Gastrocnemius medialis (tissue), 4 donors: ENCODE data around the gene KIFBP. TPM values are rescaled to one million over a fixed set of nuclear protein-coding genes. Genes with fewer than 3 reads are reported as not detected.

Source experiments
- ATAC-seq, 2 donors: fragments of 150-250 bp; one replicate each; pipeline ENCODE4 v1.9.1; 2016
- DNase-seq, 2 donors: peaks; one replicate each; pipeline ENCODE4 v3.0.0-alpha.2; 2019
- H3K27ac ChIP-seq, 4 donors: fragments of 200-600 bp; sonication (generic); 1 replicate in 1 of 4; 2 replicates in 3 of 4; pipeline ENCODE4 v1.5.1; 2016 to 2018; ENCODE audit warnings: mild to moderate bottlenecking in 2 of 4, moderate library complexity in 1 of 4
- H3K27me3 ChIP-seq, 3 donors: fragments of 200-600 bp; sonication (generic) in 2 of 3; 1 replicate in 1 of 3; 2 replicates in 2 of 3; pipeline versions ENCODE4 v1.5.1 to v1.6.0; 2016 to 2019; ENCODE audit warnings: mild to moderate bottlenecking in 1 of 3, moderate library complexity in 1 of 3
- H3K36me3 ChIP-seq, 2 donors: fragments of 200-600 bp; sonication (generic) in 1 of 2; one replicate each; pipeline ENCODE4 v1.5.1; 2017 to 2018
- H3K4me1 ChIP-seq, 2 donors: fragments of 200-600 bp; sonication (generic) in 1 of 2; one replicate each; pipeline ENCODE4 v1.5.1; 2016 to 2017; ENCODE audit warnings: mild to moderate bottlenecking in 2 of 2
- H3K4me3 ChIP-seq, 4 donors: fragments of 200-600 bp; sonication (generic) in 3 of 4; 1 replicate in 1 of 4; 2 replicates in 3 of 4; pipeline ENCODE4 v1.5.1; 2016 to 2019; ENCODE audit warnings: mild to moderate bottlenecking in 2 of 4
- H3K9me3 ChIP-seq, 3 donors: fragments of 200-600 bp; sonication (generic) in 2 of 3; 1 replicate in 1 of 3; 2 replicates in 2 of 3; pipeline ENCODE4 v1.5.1; 2016 to 2019
- CTCF ChIP-seq, 5 experiments: fragments of 450-650 bp in 3 of 5; fragments of 200-600 bp in 2 of 5; sonication (generic) in 2 of 5; IDR thresholded peaks in 4 of 5; conservative IDR thresholded peaks in 1 of 5; 1 replicate in 4 of 5; 2 replicates in 1 of 5; pipeline ENCODE4 v1.5.1; 2016 to 2019; ENCODE audit warnings: antibody characterized with exemption in 5 of 5, mild to moderate bottlenecking in 3 of 5, moderate library complexity in 3 of 5
- POLR2A ChIP-seq, 2 donors: fragments of 450-650 bp; IDR thresholded peaks; one replicate each; pipeline ENCODE4 v1.6.1; 2017; ENCODE audit warnings: antibody characterized with exemption in 2 of 2, mild to moderate bottlenecking in 2 of 2, moderate library complexity in 2 of 2
- in situ Hi-C, 4 donors: fragments of 200-750 bp; cut with MboI; loops; one replicate each; pipeline versions ENCODE4 v1.15.0 to v1.8.0; 2017; ENCODE audit warnings: low sequenced_read_pairs in 4 of 4
- intact Hi-C: fragments of 100-400 bp; cut with DNase I; formaldehyde crosslinking; loops from one replicate; pipeline ENCODE4 v1.15.1; 2023; ENCODE audit warnings: low total_unique reads
- total RNA-seq, 4 donors: library from RNA; depleted of rRNA; stranded (reverse); fragments of >200 nt; gene quantifications; one replicate each; pipeline versions ENCODE4 v1.1.0 to v1.2.3, GENCODE V29; 2016

The KIFBP gene
- total RNA-seq, 4 donors from 2014 or later, result 24.0 to 41.3 (median 33.9) TPM

GRCh38 chr10:69056536-69057260 lies 68.1 kb downstream of the KIFBP start:
- Histone ChIP-seq H3K27me3 (no peaks in the 10 kb centered on the region), H3K36me3 (no peaks in the 10 kb centered on the region), H3K27ac (peak overlapping the region; percentile 52 to 70 (median 64)), H3K4me1 (peaks cover under 1 to 4% of the 10 kb centered on the region in 2 donors), H3K4me3 (peak overlapping the region in 1 of 4 donors; percentile 6), H3K9me3 (no peaks in the 10 kb centered on the region)
- in situ Hi-C loops (no loop called here), intact Hi-C loops (loop anchor here (2.0 kb wide), 1 partner anchor 34 kb away; no protein-coding TSS in a partner anchor)
- DNase-seq (no peak), ATAC-seq (no peak)
- TF ChIP-seq CTCF (IDR thresholded peaks at IDR 0.05 in 4 of 5, conservative IDR thresholded peaks at IDR 0.05 in 1 of 5) (no peak), POLR2A (IDR thresholded peaks at IDR 0.05) (no peak)

DNA sequence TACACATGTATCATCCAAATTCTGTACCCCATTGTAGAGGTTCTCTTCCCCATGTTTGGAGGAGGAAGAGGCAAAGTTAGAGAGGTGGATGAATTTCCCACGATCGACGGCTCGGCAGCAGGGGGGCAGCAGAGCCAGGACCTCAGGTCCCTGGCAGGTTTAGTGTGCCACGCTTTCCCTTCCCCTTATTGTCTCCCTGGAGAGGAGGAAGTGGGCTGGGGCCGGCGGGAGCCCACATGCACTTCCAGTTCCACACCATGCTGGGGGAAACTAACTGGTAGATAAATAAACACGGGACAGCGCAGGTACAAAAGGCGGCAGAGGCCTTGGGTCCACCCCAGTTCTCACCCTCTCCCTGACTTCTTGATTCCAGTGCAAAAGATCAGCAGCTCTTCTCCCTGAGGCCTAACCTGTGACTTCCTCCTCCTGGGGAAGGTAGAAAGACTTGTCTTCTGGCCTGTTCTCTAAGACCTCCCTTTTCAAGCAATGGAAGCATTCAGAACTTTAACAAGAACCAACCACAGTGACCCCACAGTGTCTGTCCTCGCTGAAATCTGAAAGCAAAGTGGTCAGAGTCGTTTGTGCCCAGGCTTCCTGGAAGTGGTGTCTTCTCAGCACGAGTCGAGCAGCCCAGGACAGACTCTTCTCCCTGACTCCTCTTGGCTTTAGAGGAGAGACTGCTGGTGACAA lies 68.8 kb downstream of the KIFBP start:
- in situ Hi-C loops, result no loop called here
- DNase-seq, result peak in 1 of 2 donors; percentile 28
- intact Hi-C loops, result loop anchor here (2.0 kb wide), 1 partner anchor 33 kb away; no protein-coding TSS in a partner anchor
- no peaks in the 10 kb centered on the region for H3K27me3 ChIP-seq
- peak in 2 of 5 experiments; percentile 9 to 24 for TF ChIP-seq CTCF (IDR thresholded peaks at IDR 0.05 in 4 of 5, conservative IDR thresholded peaks at IDR 0.05 in 1 of 5)
- peak in 1 of 2 donors; percentile 22 for TF ChIP-seq POLR2A (IDR thresholded peaks at IDR 0.05)
- peak overlapping the region in 1 of 4 donors; percentile 6 for H3K4me3 ChIP-seq
- H3K4me1 ChIP-seq, result peaks cover 7 to 11% of the 10 kb centered on the region in 2 donors
- no peaks in the 10 kb centered on the region for H3K36me3 ChIP-seq
- peak overlapping the region; percentile 52 to 70 (median 64) for H3K27ac ChIP-seq
- ATAC-seq, result no peak
- H3K9me3 ChIP-seq, result no peaks in the 10 kb centered on the region

- peaks cover 11 to 12% of the 10 kb centered on the region in 2 donors for H3K4me1 ChIP-seq
- peak overlapping the region; percentile 52 to 70 (median 64) for H3K27ac ChIP-seq
- H3K4me3 ChIP-seq, result peak overlapping the region in 1 of 4 donors; percentile 6
- ATAC-seq (no peak), DNase-seq (no peak)
- H3K9me3 ChIP-seq, result no peaks in the 10 kb centered on the region
- no peaks in the 10 kb centered on the region for H3K36me3 ChIP-seq
- intact Hi-C loops (loop anchor here (2.0 kb wide), 1 partner anchor 33 kb away; no protein-coding TSS in a partner anchor), in situ Hi-C loops (no loop called here)
- no peaks in the 10 kb centered on the region for H3K27me3 ChIP-seq
- TF ChIP-seq POLR2A (IDR thresholded peaks at IDR 0.05), result no peak
- no peak for TF ChIP-seq CTCF (IDR thresholded peaks at IDR 0.05 in 4 of 5, conservative IDR thresholded peaks at IDR 0.05 in 1 of 5)
Observed at GRCh38 chr10:69057951-69058297, 69.3 kb downstream of the KIFBP start.

DNA sequence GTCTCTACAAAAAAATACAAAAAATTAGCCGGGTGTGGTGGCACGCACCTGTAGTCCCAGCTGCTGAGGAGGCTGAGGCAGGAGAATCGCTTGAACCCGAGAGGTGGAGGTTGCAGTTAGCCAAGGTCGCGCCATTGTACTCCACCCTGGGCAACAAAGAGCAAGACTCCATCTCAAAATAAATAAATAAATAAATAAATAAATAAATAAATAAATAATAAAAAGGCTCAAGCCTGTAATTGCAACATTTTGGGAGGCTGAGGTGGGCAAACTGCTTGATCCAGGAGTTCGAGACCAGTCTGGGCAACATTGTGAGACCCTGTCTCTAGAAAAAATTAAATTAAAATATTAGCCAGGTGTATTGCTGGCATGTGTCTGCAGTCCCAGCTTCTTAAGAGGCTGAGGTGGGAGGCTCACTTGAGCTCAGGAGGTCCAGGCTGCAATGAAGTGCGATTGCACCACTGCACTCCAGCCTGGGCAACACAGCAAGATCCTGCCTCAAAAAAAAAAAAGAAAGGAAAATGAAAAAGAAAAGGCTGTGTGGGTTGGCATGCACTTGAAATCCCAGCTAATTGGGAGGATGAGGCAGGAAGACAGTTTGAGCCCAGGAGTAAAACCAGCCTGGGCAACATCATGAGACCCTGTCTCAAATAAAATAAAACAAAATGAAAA lies 71.7 kb downstream of the KIFBP start:
- in situ Hi-C loops (no loop called here), intact Hi-C loops (no loop called here)
- Histone ChIP-seq H3K9me3 (no peaks in the 10 kb centered on the region), H3K36me3 (no peaks in the 10 kb centered on the region), H3K27ac (peak overlapping the region; percentile 84 to 89 (median 87)), H3K27me3 (no peaks in the 10 kb centered on the region), H3K4me1 (peaks cover 11 to 12% of the 10 kb centered on the region in 2 donors), H3K4me3 (no peak overlapping the region)
- no peak for ATAC-seq
- no peak for DNase-seq
- TF ChIP-seq CTCF (IDR thresholded peaks at IDR 0.05 in 4 of 5, conservative IDR thresholded peaks at IDR 0.05 in 1 of 5), result no peak
- TF ChIP-seq POLR2A (IDR thresholded peaks at IDR 0.05), result no peak
